COLO668 (cell line): ENCODE results near the gene FSIP1.

Experiments
- DNase-seq: peaks from one replicate; lab custom pipeline; 2025; ENCODE audit not compliant: unreplicated experiment; lab: John Stamatoyannopoulos, UW

Gene FSIP1

GRCh38 chr15:39654304-39654703 lies 128.3 kb downstream of the FSIP1 start:
- DNase-seq = no peak

GRCh38 chr15:39651881-39652280 lies 130.8 kb downstream of the FSIP1 start:
- no peak for DNase-seq

DNA sequence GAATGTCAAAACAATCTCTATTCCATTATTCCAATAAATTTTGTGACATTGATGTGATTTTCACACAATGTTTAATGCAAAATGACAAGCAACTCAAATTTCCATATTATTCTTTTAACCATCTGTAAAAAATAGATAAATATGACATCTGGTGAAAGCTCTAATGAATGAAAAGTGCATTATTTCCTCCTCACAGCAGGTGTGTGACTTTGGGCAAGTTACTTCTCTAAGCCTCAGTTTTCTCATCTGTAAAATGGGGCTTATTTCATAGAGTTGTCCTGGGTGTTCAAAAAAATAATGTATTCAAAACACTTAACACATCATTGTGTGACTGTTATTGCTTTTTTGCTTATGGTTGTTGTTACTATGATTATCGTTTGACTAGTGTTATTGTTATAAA lies 131.3 kb downstream of the FSIP1 start:
- no peak for DNase-seq

GRCh38 chr15:39649757-39650156 lies 132.9 kb downstream of the FSIP1 start:
- DNase-seq = no peak

GRCh38 chr15:39646425-39646824 lies 136.2 kb downstream of the FSIP1 start:
- DNase-seq = no peak

- no peak for DNase-seq
Measured at GRCh38 chr15:39645976-39646257, 136.7 kb downstream of the FSIP1 start.

- no peak for DNase-seq
Measured at GRCh38 chr15:39645138-39645975, 137.3 kb downstream of the FSIP1 start.

- no peak for DNase-seq
Measured at GRCh38 chr15:39644136-39644535, 138.5 kb downstream of the FSIP1 start.

GRCh38 chr15:39643727-39644126 lies 138.9 kb downstream of the FSIP1 start:
- no peak for DNase-seq

GRCh38 chr15:39642011-39642640 lies 140.5 kb downstream of the FSIP1 start:
- DNase-seq = no peak

GRCh38 chr15:39641191-39641889 lies 141.3 kb downstream of the FSIP1 start:
- DNase-seq = no peak

GRCh38 chr15:39640665-39641064 lies 142.0 kb downstream of the FSIP1 start:
- DNase-seq = no peak

- no peak for DNase-seq
Measured at GRCh38 chr15:39639037-39639436, 143.6 kb downstream of the FSIP1 start.

DNA sequence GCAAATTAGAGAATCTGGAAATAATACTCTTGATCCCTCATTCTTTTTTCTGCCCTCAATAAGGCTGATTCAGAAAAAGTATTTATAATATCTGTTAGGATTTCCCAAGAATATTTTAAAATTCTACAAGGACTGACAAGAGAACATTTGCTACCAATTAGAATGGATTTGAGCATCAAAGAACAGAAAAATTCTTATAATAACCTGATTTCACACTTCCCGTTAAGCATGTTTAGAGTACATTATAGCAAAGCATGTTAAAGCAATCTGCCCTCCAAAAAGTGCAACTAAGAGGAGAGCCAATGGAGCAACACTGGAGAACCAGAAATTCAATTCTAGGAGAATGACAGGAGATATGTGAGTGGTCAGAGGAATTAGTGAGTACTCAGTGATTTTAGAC lies 144.6 kb downstream of the FSIP1 start:
- DNase-seq = no peak

DNA sequence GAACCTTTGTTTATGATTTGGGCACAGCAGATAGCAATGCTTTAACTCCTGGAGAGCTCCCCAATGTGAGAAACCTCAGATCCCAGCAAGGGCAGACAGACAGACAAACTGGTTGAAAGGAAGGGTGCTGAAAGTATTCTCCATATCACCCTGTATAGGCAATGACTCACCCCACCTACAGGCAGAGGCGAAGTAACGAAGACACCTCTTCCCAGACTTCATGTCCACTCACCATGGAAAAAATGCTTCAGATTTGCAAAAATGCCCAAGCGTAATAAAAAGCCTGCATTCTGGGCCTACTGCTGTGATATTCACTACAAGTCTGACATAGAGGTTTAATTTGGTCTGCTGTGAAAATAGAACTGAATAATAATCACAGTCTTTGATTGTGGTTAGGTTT lies 151.3 kb downstream of the FSIP1 start:
- DNase-seq = no peak

DNA sequence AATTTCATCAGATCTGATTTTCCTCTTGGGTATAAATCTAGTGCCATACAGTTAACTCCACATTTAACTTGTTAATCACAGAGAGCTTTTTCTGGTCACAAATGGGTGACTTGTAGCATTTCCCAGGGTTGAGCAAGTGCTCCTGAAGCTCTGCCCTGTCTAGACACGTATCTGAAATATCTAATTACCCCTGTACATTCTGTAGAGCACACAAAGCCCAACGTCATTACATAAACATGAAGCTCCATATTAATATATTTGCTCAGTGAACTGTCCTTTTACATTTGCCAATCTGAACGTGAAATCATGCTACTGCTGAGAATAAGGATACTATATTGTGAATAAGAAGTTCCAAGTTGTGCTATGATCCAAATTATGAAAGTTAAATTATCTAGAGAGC lies 152.7 kb downstream of the FSIP1 start:
- DNase-seq = no peak

DNA sequence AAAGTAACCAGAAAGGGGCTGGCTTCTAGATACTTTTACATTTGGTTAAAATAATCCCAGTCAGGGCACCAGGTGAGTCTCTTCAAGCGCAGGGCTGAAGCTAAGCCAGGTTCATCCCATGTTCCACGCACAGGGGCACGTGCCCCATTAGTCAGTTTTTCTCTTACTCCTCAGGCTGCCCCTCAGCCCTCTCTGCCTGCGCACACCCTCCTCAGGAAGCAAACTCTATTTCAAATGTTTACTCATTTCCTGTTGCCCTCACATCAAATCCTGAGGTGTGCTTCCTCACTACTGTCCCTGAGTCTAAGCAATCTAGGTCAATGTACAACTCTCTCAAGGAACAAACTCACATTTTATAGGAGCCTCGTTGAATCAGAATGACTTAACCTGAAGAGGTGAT lies 153.3 kb downstream of the FSIP1 start:
- no peak for DNase-seq

DNA sequence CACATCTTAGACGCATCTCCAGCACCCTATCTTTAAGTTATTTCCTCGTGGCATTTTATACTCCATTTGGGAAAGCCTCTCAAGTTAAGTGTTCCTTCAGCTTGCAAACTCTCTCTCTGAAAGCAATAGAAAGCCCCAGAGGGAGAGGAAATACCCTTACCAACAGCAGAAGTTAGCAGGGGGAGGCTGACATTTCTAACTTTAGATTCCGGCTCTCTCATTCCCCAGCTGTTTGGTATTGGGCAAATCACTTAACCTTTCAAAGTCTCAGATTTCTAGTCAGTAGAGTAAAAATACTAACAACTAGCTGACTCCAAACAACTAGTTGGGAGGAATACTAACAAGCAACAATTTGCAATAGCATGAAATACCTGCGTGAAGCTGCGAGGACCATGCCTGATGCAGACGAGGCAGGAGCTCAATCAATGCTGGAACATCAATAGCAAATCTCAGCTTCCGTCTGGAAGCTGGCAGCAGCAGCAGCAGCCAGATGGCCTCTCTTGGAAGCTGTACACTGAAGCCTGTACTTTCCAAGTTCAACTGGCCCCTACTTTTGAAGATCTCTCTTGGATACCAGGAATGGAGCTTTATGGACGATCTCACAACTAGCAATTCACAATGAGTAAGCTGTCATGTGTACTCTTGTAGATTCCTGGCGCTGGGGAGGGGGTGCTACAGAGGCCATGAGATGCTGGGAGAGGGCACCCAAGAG lies 153.9 kb downstream of the FSIP1 start:
- DNase-seq = no peak

- no peak for DNase-seq
Measured at GRCh38 chr15:39628144-39628508, 154.5 kb downstream of the FSIP1 start.

DNA sequence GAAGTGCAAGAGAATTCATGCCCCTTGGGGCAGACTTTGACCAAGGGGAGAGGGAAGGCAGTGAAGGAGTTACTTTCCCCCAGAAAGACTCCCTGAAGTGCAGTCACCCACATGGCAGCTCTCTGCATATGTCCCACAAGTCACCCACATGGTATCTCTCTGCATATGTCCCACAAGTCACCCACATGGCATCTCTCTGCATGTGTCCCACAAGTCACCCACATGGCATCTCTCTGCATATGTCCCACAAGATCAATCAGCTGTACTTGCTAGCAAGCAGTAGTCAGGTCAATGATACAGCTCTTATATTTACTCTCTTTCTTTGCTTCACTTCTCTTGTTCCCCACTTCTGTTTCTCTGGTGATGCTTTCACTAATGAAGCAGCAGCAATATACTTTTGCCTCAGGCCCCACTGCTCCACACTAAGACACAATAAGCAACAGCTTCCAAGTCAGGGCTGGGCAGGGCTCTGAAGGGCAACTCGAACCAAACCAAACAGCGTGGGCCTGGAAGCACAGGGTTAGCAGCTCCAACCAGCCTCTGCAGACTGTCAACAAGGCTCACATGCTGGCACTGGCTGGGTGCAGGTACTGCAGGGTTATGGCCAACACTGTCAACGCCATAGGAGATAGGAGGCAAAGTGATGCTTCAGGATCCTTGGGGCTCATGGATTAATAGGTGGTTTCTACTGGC lies 155.0 kb downstream of the FSIP1 start:
- no peak for DNase-seq

GRCh38 chr15:39625856-39626255 lies 156.8 kb downstream of the FSIP1 start:
- no peak for DNase-seq
